Keratinocyte (primary cell): Measurements from ENCODE around the gene METTL21A. TPM values are rescaled to one million over a fixed set of nuclear protein-coding genes. Genes with fewer than 3 reads are reported as not detected.
"Not testable (repeated sequence)": the region's sequence is repeated elsewhere in the genome, so short reads cannot be mapped to it uniquely, and the experiment has no call there.

ENCODE experiments used
- DNase-seq: peaks from one replicate; pipeline ENCODE4 v3.0.0-alpha.2; 2011; ENCODE audit warnings: low read depth, missing footprints, low spot score
- FAIRE-seq: peaks from 2 replicates; lab custom pipeline; 2011; peaks lifted over from hg19 to GRCh38; lab: Jason Lieb, UNC
- H2AFZ ChIP-seq: 2 replicates; pipeline ENCODE4 v1.6.0; 2012; ENCODE audit warnings: low read length, control low read depth, inconsistent platforms; ENCODE audit not compliant: control insufficient read depth
- H3K27ac ChIP-seq: 2 replicates; pipeline ENCODE4 v1.5.1; 2011; ENCODE audit warnings: low read length; ENCODE audit not compliant: control insufficient read depth, insufficient read depth
- H3K27me3 ChIP-seq: 3 replicates; pipeline ENCODE4 v1.6.0; 2011; ENCODE audit warnings: low read length; ENCODE audit not compliant: control insufficient read depth, insufficient read depth; ENCODE audit errors: extremely low read depth
- H3K36me3 ChIP-seq, 2 experiments: 2 replicates in 1 of 2; 3 replicates in 1 of 2; pipeline ENCODE4 v1.5.1; 2011; ENCODE audit warnings: low read length in 2 of 2, mild to moderate bottlenecking in 1 of 2; ENCODE audit not compliant: control insufficient read depth in 2 of 2, insufficient read depth in 2 of 2; ENCODE audit errors: extremely low read depth in 1 of 2
- H3K4me1 ChIP-seq: 3 replicates; pipeline ENCODE4 v1.5.1; 2011; ENCODE audit warnings: low read length; ENCODE audit not compliant: control insufficient read depth, insufficient read depth; ENCODE audit errors: extremely low read depth
- H3K4me2 ChIP-seq: 3 replicates; pipeline ENCODE4 v1.6.0; 2011; ENCODE audit warnings: low read depth, low read length; ENCODE audit not compliant: control insufficient read depth, insufficient read depth; ENCODE audit errors: extremely low read depth
- H3K4me3 ChIP-seq, 3 experiments: fragments of 200-600 bp in 1 of 3; sonication (generic) in 1 of 3; 2 replicates in 2 of 3; 3 replicates in 1 of 3; pipeline ENCODE4 v1.5.1; 2011 to 2016; ENCODE audit warnings: low read length in 3 of 3, mild to moderate bottlenecking in 3 of 3, control low read depth in 2 of 3, inconsistent platforms in 1 of 3, low read depth in 1 of 3, mixed read lengths in 1 of 3, mixed run types in 1 of 3, moderate library complexity in 1 of 3; ENCODE audit not compliant: control insufficient read depth in 2 of 3, insufficient read depth in 2 of 3; ENCODE audit errors: extremely low read depth in 1 of 3
- H3K79me2 ChIP-seq: 2 replicates; pipeline ENCODE4 v1.6.0; 2012; ENCODE audit warnings: low read length; ENCODE audit not compliant: control insufficient read depth, insufficient read depth
- H3K9ac ChIP-seq: 3 replicates; pipeline ENCODE4 v1.6.0; 2011; ENCODE audit warnings: low read length; ENCODE audit not compliant: control insufficient read depth, insufficient read depth; ENCODE audit errors: extremely low read depth
- H3K9me1 ChIP-seq: 3 replicates; pipeline ENCODE4 v1.6.0; 2011; ENCODE audit warnings: low read length; ENCODE audit not compliant: control insufficient read depth, insufficient read depth; ENCODE audit errors: extremely low read depth
- H3K9me3 ChIP-seq: 2 replicates; pipeline ENCODE4 v1.5.1; 2012; ENCODE audit warnings: low read depth, low read length; ENCODE audit not compliant: control insufficient read depth
- H4K20me1 ChIP-seq: 3 replicates; pipeline ENCODE4 v1.6.0; 2011; ENCODE audit warnings: low read length; ENCODE audit not compliant: control insufficient read depth, insufficient read depth; ENCODE audit errors: extremely low read depth
- CTCF ChIP-seq, 3 experiments: IDR thresholded peaks in 1 of 3; conservative IDR thresholded peaks in 1 of 3; optimal IDR thresholded peaks in 1 of 3; 2 replicates in 2 of 3; 3 replicates in 1 of 3; pipeline versions ENCODE3 to v1.5.1; 2011; ENCODE audit warnings: low read length in 3 of 3, mild to moderate bottlenecking in 3 of 3, moderate library complexity in 2 of 3, control low read depth in 1 of 3, inconsistent platforms in 1 of 3; ENCODE audit not compliant: insufficient read depth in 2 of 3; ENCODE audit errors: extremely low read depth in 1 of 3
- EZH2 ChIP-seq: IDR thresholded peaks from one replicate; pipeline ENCODE4 v1.6.1; 2012; ENCODE audit warnings: inconsistent platforms, mild to moderate bottlenecking, low read length, moderate library complexity
- dilution Hi-C: fragments of 300-500 bp; cut with MboI; formaldehyde crosslinking; loops from one replicate; pipeline ENCODE4 v1.7.0; 2020; ENCODE audit warnings: low sequenced_read_pairs; ENCODE audit not compliant: extremely low pct_ligation_motif_present
- polyA plus RNA-seq, 5 experiments: library from polyadenylated mRNA; depleted of rRNA in 3 of 5; stranded (reverse) in 3 of 5; stranded (forward) in 1 of 5; unstranded in 1 of 5; fragments of >200 nt; gene quantifications; 1 replicate in 1 of 5; 2 replicates in 3 of 5; 3 replicates in 1 of 5; pipeline versions ENCODE4 v1.2.1 to v1.2.3, GENCODE V29; 2011 to 2012; ENCODE audit warnings: missing spikeins in 2 of 5, low read depth in 1 of 5, low replicate concordance in 1 of 5

METTL21A gene
- polyA plus RNA-seq, 1 donor (not counting 4 experiments of a cell fraction or from before 2014, with no cell fraction given): 10.1 TPM

- H3K9me3 ChIP-seq: no peaks in the 10 kb centered on the region
- no peaks in the 10 kb centered on the region for H3K36me3 ChIP-seq
- no peaks in the 10 kb centered on the region for H3K27me3 ChIP-seq
- no peak for FAIRE-seq
- no peaks in the 10 kb centered on the region for H3K4me1 ChIP-seq
- no peak overlapping the region for H3K27ac ChIP-seq
- H3K9ac ChIP-seq: no peak overlapping the region
- no peaks in the 10 kb centered on the region for H3K9me1 ChIP-seq
- TF ChIP-seq CTCF (optimal IDR thresholded peaks at IDR 0.05 in 1 of 3, IDR thresholded peaks at IDR 0.05 in 1 of 3, conservative IDR thresholded peaks at IDR 0.05 in 1 of 3; ENCODE audit: extremely low read depth in 1 of 3, insufficient read depth in 2 of 3, low read length in 3 of 3): no peak
- DNase-seq: no peak
- H4K20me1 ChIP-seq: no peaks in the 10 kb centered on the region
- no peak overlapping the region for H3K4me2 ChIP-seq
- H3K4me3 ChIP-seq: no peak overlapping the region
- no peak overlapping the region for H2AFZ ChIP-seq
- dilution Hi-C loops: no loop called here
- H3K79me2 ChIP-seq: no peaks in the 10 kb centered on the region
These were observed 33.0 kb upstream of the METTL21A start for GRCh38 chr2:207658156-207658555.

GRCh38 chr2:207655000-207655399, 29.8 kb upstream of the METTL21A start:
- Histone ChIP-seq H3K9me1 (no peaks in the 10 kb centered on the region), H3K4me3 (no peak overlapping the region), H3K9me3 (no peaks in the 10 kb centered on the region), H3K4me1 (no peaks in the 10 kb centered on the region), H3K27me3 (no peaks in the 10 kb centered on the region), H4K20me1 (no peaks in the 10 kb centered on the region), H3K27ac (no peak overlapping the region), H3K36me3 (no peaks in the 10 kb centered on the region), H2AFZ (no peak overlapping the region), H3K4me2 (no peak overlapping the region), H3K9ac (no peak overlapping the region), H3K79me2 (no peaks in the 10 kb centered on the region)
- dilution Hi-C loops: no loop called here
- FAIRE-seq (no peak), DNase-seq (no peak)
- TF ChIP-seq CTCF (optimal IDR thresholded peaks at IDR 0.05 in 1 of 3, IDR thresholded peaks at IDR 0.05 in 1 of 3, conservative IDR thresholded peaks at IDR 0.05 in 1 of 3; ENCODE audit: extremely low read depth in 1 of 3, insufficient read depth in 2 of 3, low read length in 3 of 3) (no peak), EZH2 (no peak)

GRCh38 chr2:207646582-207646981, 21.4 kb upstream of the METTL21A start:
- H3K9ac ChIP-seq, H3K4me3 ChIP-seq, FAIRE-seq, H2AFZ ChIP-seq, DNase-seq, H3K4me2 ChIP-seq, H3K9me1 ChIP-seq, H4K20me1 ChIP-seq, H3K4me1 ChIP-seq, H3K27ac ChIP-seq, H3K36me3 ChIP-seq, H3K9me3 ChIP-seq, H3K27me3 ChIP-seq, dilution Hi-C loops, H3K79me2 ChIP-seq: not testable (repeated sequence)
